Testis (tissue), 2 donors: ENCODE results near the gene NAE1.

Experiments used
- POLR2A ChIP-seq: fragments of 450-650 bp; IDR thresholded peaks from one replicate; pipeline ENCODE4 v1.6.1; 2017; ENCODE audit warnings: antibody characterized with exemption, mild to moderate bottlenecking, moderate library complexity
- TF ChIP-seq, protein P1 (sequence below), 3 experiments: fragments of 450-650 bp in 2 of 3; fragments of 200-600 bp in 1 of 3; sonication (generic) in 1 of 3; IDR thresholded peaks; one replicate each; pipeline ENCODE4 v1.5.1; 2016 to 2019; ENCODE audit warnings: antibody characterized with exemption in 3 of 3, mild to moderate bottlenecking in 2 of 3, moderate library complexity in 1 of 3

DNA sequence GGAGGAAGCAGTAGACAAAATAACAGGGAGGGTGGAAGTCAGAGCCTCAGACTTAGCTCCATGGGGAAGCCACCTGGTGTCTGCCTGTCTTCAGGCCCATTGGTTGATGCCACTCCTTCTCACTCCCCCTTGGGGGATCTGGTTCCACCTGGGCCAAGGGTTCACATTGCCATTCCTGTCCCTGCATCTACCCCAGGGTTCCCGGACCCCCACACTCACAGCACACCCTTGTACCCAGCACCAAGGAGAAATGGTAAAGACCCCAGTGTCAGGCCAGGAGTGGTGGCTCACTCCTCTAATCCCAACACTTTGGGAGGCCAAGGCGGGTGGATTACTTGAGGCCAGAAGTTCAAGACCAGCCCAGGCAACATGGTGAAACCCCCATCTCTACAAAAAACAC, 12.4 kb upstream of the NAE1 start:
- TF ChIP-seq, protein P1, sequence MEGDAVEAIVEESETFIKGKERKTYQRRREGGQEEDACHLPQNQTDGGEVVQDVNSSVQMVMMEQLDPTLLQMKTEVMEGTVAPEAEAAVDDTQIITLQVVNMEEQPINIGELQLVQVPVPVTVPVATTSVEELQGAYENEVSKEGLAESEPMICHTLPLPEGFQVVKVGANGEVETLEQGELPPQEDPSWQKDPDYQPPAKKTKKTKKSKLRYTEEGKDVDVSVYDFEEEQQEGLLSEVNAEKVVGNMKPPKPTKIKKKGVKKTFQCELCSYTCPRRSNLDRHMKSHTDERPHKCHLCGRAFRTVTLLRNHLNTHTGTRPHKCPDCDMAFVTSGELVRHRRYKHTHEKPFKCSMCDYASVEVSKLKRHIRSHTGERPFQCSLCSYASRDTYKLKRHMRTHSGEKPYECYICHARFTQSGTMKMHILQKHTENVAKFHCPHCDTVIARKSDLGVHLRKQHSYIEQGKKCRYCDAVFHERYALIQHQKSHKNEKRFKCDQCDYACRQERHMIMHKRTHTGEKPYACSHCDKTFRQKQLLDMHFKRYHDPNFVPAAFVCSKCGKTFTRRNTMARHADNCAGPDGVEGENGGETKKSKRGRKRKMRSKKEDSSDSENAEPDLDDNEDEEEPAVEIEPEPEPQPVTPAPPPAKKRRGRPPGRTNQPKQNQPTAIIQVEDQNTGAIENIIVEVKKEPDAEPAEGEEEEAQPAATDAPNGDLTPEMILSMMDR (IDR thresholded peaks at IDR 0.05) = no peak
- no peak for TF ChIP-seq POLR2A
